Diencephalon (tissue), 1 donor: ENCODE measurements around the gene NOMO2. TPM values are rescaled to one million over a fixed set of nuclear protein-coding genes. Genes with fewer than 3 reads are reported as not detected.

Source experiments
- small RNA-seq: library from RNA; depleted of rRNA; stranded (forward); fragments of <200 nt; gene quantifications from one replicate; pipeline ENCODE3, GENCODE V24; 2014
- total RNA-seq: library from RNA; depleted of rRNA; stranded (reverse); fragments of >200 nt; gene quantifications from one replicate; pipeline ENCODE4 v1.2.3, GENCODE V29; 2014

Gene NOMO2
- 137 TPM for total RNA-seq

GRCh38 chr16:18561727-18562314 is at the start of gene NOMO2:
NOMO2 (minus strand) TSS chr16:18562097; CDS start chr16:18562040, 57 bp downstream.

Small RNA genes lying within 50 kb of the gene (small RNA-seq; reads per million reads assigned to genes)
- gene MIR3179-3 (not detected), gene MIR3179-4 (not detected), gene MIR3180-3 (not detected), gene MIR3670-3 (not detected), gene MIR3670-4 (not detected), gene MIR6770-3 (not detected), gene RF00019 (not detected)

Other genes starting within 250 kb of the NOMO2 start
- gene NPIPA8, start 225.4 kb downstream of the NOMO2 start, total RNA-seq: 4.8 TPM
- gene RPS15A, start 228.2 kb upstream of the NOMO2 start, total RNA-seq: 924 TPM
- gene ARL6IP1, start 239.5 kb upstream of the NOMO2 start, total RNA-seq: 523 TPM